ENCODE results near the gene FRYL. TPM values are rescaled to one million over a fixed set of nuclear protein-coding genes. Genes with fewer than 3 reads are reported as not detected.
A peak's percentile ranks its signal among the peaks of the same experiment; 100 is the strongest.

The FRYL gene
- total and polyA plus RNA-seq, 2 of the 13 experiments (the other 11 are each of a cell fraction or from before 2014, with no cell fraction given), result 9.7 to 19.6 TPM

GRCh38 chr4:48623182-48623780 is 156.8 kb downstream of the FRYL start (continued):
- TF ChIP-seq ZNF44 (CRISPR knock-in tag; IDR thresholded peaks at IDR 0.05) (no peak), STAT5B (CRISPR knock-in tag; IDR thresholded peaks at IDR 0.05) (no peak), SP1 (IDR thresholded peaks at IDR 0.05) (no peak), SP1 (CRISPR knock-in tag; IDR thresholded peaks at IDR 0.05) (no peak), PHB2 (IDR thresholded peaks at IDR 0.05; ENCODE audit: partially characterized antibody) (no peak), ELK4 (CRISPR knock-in tag; IDR thresholded peaks at IDR 0.05; ENCODE audit: borderline replicate concordance) (no peak), TFDP1 (CRISPR knock-in tag; IDR thresholded peaks at IDR 0.05; ENCODE audit: borderline replicate concordance) (peak; percentile 17; the same call in 1 of the 2 replicates), NFAT5 (CRISPR knock-in tag; IDR thresholded peaks at IDR 0.05) (no peak), TBX2 (CRISPR knock-in tag; IDR thresholded peaks at IDR 0.05; ENCODE audit: borderline replicate concordance) (peak; percentile 32; the same call in 1 of the 2 replicates), CEBPG (CRISPR knock-in tag; IDR thresholded peaks at IDR 0.05) (no peak), FUBP1 (CRISPR knock-in tag; IDR thresholded peaks at IDR 0.05; ENCODE audit: borderline replicate concordance) (no peak), KAT7 (CRISPR knock-in tag; IDR thresholded peaks at IDR 0.05; ENCODE audit: borderline replicate concordance) (no peak), ZSCAN22 (CRISPR knock-in tag; IDR thresholded peaks at IDR 0.05) (no peak), ZNF256 (CRISPR knock-in tag; conservative IDR thresholded peaks at IDR 0.05) (no peak), HIVEP1 (CRISPR knock-in tag; IDR thresholded peaks at IDR 0.05) (no peak), ZMYM4 (CRISPR knock-in tag; IDR thresholded peaks at IDR 0.05) (peak; percentile 56; the same call in 1 of the 2 replicates), TFAP4 (IDR thresholded peaks at IDR 0.05; ENCODE audit: borderline replicate concordance, low read depth) (no peak), FOXP1 (IDR thresholded peaks at IDR 0.05) (no peak), FOXP1 (CRISPR knock-in tag; IDR thresholded peaks at IDR 0.05) (peak; percentile 40; the same call in 1 of the 2 replicates), MYPOP (CRISPR knock-in tag; IDR thresholded peaks at IDR 0.05) (no peak)

Measured in HepG2 (cell line).